Measurements from ENCODE around the gene CA7. TPM values are rescaled to one million over a fixed set of nuclear protein-coding genes. Genes with fewer than 3 reads are reported as not detected.
A peak's percentile ranks its signal among the peaks of the same experiment; 100 is the strongest.

The CA7 gene
- total and polyA plus RNA-seq, 4 donors, result 12.8 TPM; not detected in 3

DNA sequence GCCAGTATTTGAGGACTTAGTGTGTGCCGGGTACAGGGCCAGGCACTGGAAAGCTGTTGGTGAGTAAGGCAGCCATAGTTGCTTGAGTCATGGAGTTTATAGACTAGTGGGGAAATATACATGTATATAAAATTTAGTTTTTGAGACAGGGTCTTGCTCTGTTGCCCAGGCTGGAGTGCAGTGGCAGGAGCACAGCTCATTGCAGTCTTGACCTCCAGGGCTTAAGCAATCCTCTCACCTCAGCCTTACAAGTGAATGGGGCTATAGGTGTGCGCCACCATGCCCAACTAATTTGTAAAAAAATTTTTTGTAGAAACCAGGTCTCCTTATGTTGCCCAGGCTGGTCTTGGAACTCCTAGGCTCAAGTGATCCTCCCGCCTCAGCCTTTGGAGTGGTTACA, 38.5 kb downstream of the CA7 start:
- intact Hi-C loops (cut with DNase I), result no loop called here
- Histone ChIP-seq H3K27me3 (ENCODE audit: control insufficient read depth in 1 of 2, insufficient read depth in 2 of 2, low read length in 1 of 2) (no peaks in the 10 kb centered on the region), H3K9me3 (ENCODE audit: control insufficient read depth, low read length) (no peaks in the 10 kb centered on the region), H3K4me3 (ENCODE audit: low read length in 2 of 2) (no peak overlapping the region), H3K4me1 (ENCODE audit: control insufficient read depth in 1 of 2, insufficient read depth in 2 of 2, low read length in 2 of 2) (no peaks in the 10 kb centered on the region), H3K36me3 (ENCODE audit: control insufficient read depth in 1 of 2, insufficient read depth in 2 of 2, low read length in 1 of 2) (peaks cover 0 to 4% of the 10 kb centered on the region in 2 donors), H3K27ac (ENCODE audit: low read depth in 1 of 2, low read length in 2 of 2) (no peak overlapping the region)
- ATAC-seq (ENCODE audit: low FRiP score) (no peak), DNase-seq (peak in 1 of 2 donors; percentile 47)
- 96 to 98% methylated on average over 3 of the region's 3 CpGs for WGBS, 2 donors

DNA sequence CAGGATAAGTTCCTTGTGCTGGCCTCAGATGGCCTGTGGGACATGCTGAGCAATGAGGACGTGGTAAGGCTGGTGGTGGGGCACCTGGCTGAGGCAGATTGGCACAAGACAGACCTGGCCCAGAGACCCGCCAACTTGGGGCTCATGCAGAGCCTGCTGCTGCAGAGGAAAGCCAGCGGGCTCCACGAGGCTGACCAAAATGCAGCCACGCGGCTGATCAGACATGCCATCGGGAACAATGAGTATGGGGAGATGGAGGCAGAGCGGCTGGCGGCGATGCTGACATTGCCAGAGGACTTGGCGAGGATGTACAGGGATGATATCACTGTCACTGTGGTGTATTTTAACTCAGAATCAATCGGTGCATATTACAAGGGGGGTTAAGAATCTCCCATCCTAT, 41.3 kb downstream of the CA7 start:
- H3K27me3 ChIP-seq (ENCODE audit: control insufficient read depth in 1 of 2, insufficient read depth in 2 of 2, low read length in 1 of 2), result no peaks in the 10 kb centered on the region
- H3K4me1 ChIP-seq (ENCODE audit: control insufficient read depth in 1 of 2, insufficient read depth in 2 of 2, low read length in 2 of 2), result no peaks in the 10 kb centered on the region
- no peak for ATAC-seq (ENCODE audit: low FRiP score)
- H3K36me3 ChIP-seq (ENCODE audit: control insufficient read depth in 1 of 2, insufficient read depth in 2 of 2, low read length in 1 of 2), result peaks cover 0 to 4% of the 10 kb centered on the region in 2 donors
- peak in 1 of 2 donors; percentile 59 for DNase-seq
- WGBS, 2 donors, result 91 to 94% methylated on average over 12 of the region's 12 CpGs
- no peak overlapping the region for H3K27ac ChIP-seq (ENCODE audit: low read depth in 1 of 2, low read length in 2 of 2)
- no peak overlapping the region for H3K4me3 ChIP-seq (ENCODE audit: low read length in 2 of 2)
- H3K9me3 ChIP-seq (ENCODE audit: control insufficient read depth, low read length), result no peaks in the 10 kb centered on the region
- intact Hi-C loops (cut with DNase I), result no loop called here

- 37 to 56% methylated on average over 2 of the region's 2 CpGs for whole genome bisulfite sequencing, 2 donors
- H3K4me3 ChIP-seq (ENCODE audit: low read length in 2 of 2), result no peak overlapping the region
- no peaks in the 10 kb centered on the region for H3K27me3 ChIP-seq (ENCODE audit: control insufficient read depth in 1 of 2, insufficient read depth in 2 of 2, low read length in 1 of 2)
- H3K9me3 ChIP-seq (ENCODE audit: control insufficient read depth, low read length), result no peaks in the 10 kb centered on the region
- ATAC-seq (ENCODE audit: low FRiP score), result no peak
- no peak overlapping the region for H3K27ac ChIP-seq (ENCODE audit: low read depth in 1 of 2, low read length in 2 of 2)
- no peaks in the 10 kb centered on the region for H3K4me1 ChIP-seq (ENCODE audit: control insufficient read depth in 1 of 2, insufficient read depth in 2 of 2, low read length in 2 of 2)
- DNase-seq, result no peak
- H3K36me3 ChIP-seq (ENCODE audit: control insufficient read depth in 1 of 2, insufficient read depth in 2 of 2, low read length in 1 of 2), result peaks cover 0 to 4% of the 10 kb centered on the region in 2 donors
- intact Hi-C loops (cut with DNase I), result no loop called here
These were observed 42.1 kb downstream of the CA7 start for GRCh38 chr16:66886321-66886720.

DNA sequence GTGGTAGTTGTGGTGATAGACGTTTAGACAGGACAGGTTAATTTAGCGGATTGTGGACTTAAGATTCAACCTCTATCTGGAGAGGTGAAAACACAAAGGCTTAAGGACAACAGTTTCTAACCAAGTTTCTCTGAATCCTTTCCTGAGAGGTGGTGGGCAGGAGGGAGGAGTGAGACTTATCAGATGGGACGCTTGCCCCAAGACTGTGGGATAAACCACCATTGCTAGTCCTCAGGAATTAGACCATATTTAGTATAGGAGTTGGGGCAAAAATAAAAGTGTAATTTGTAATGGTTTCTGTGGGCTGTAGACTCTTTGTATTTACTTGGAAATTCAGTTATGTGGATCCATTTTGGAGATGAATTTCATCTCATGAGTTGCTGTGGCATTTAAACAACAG, 42.7 kb downstream of the CA7 start:
- Histone ChIP-seq H3K9me3 (ENCODE audit: control insufficient read depth, low read length) (no peaks in the 10 kb centered on the region), H3K4me3 (ENCODE audit: low read length in 2 of 2) (no peak overlapping the region), H3K27me3 (ENCODE audit: control insufficient read depth in 1 of 2, insufficient read depth in 2 of 2, low read length in 1 of 2) (no peaks in the 10 kb centered on the region), H3K27ac (ENCODE audit: low read depth in 1 of 2, low read length in 2 of 2) (no peak overlapping the region), H3K4me1 (ENCODE audit: control insufficient read depth in 1 of 2, insufficient read depth in 2 of 2, low read length in 2 of 2) (no peaks in the 10 kb centered on the region), H3K36me3 (ENCODE audit: control insufficient read depth in 1 of 2, insufficient read depth in 2 of 2, low read length in 1 of 2) (peaks cover 0 to 4% of the 10 kb centered on the region in 2 donors)
- WGBS, 2 donors, result 57 to 72% methylated on average over 3 of the region's 3 CpGs
- ATAC-seq (ENCODE audit: low FRiP score) (no peak), DNase-seq (no peak)
- intact Hi-C loops (cut with DNase I), result no loop called here

- intact Hi-C loops (cut with DNase I), result no loop called here
- Histone ChIP-seq H3K36me3 (ENCODE audit: control insufficient read depth in 1 of 2, insufficient read depth in 2 of 2, low read length in 1 of 2) (peaks cover 0 to 4% of the 10 kb centered on the region in 2 donors), H3K4me3 (ENCODE audit: low read length in 2 of 2) (no peak overlapping the region), H3K27me3 (ENCODE audit: control insufficient read depth in 1 of 2, insufficient read depth in 2 of 2, low read length in 1 of 2) (no peaks in the 10 kb centered on the region), H3K27ac (ENCODE audit: low read depth in 1 of 2, low read length in 2 of 2) (no peak overlapping the region), H3K9me3 (ENCODE audit: control insufficient read depth, low read length) (no peaks in the 10 kb centered on the region), H3K4me1 (ENCODE audit: control insufficient read depth in 1 of 2, insufficient read depth in 2 of 2, low read length in 2 of 2) (no peaks in the 10 kb centered on the region)
- DNase-seq (peak in 1 of 2 donors; percentile 5), ATAC-seq (ENCODE audit: low FRiP score) (no peak)
- 91 to 92% methylated on average over 6 of the region's 6 CpGs for WGBS, 2 donors
These were observed 44.7 kb downstream of the CA7 start for GRCh38 chr16:66888647-66889615.

GRCh38 chr16:66889622-66890021, 45.4 kb downstream of the CA7 start:
- H3K4me3 ChIP-seq (ENCODE audit: low read length in 2 of 2), result no peak overlapping the region
- WGBS, 2 donors, result 52 to 65% methylated on average over 4 of the region's 4 CpGs
- no peaks in the 10 kb centered on the region for H3K9me3 ChIP-seq (ENCODE audit: control insufficient read depth, low read length)
- H3K4me1 ChIP-seq (ENCODE audit: control insufficient read depth in 1 of 2, insufficient read depth in 2 of 2, low read length in 2 of 2), result no peaks in the 10 kb centered on the region
- peaks cover 0 to 4% of the 10 kb centered on the region in 2 donors for H3K36me3 ChIP-seq (ENCODE audit: control insufficient read depth in 1 of 2, insufficient read depth in 2 of 2, low read length in 1 of 2)
- H3K27ac ChIP-seq (ENCODE audit: low read depth in 1 of 2, low read length in 2 of 2), result no peak overlapping the region
- ATAC-seq (ENCODE audit: low FRiP score) (no peak), DNase-seq (peak in 1 of 2 donors; percentile 15)
- H3K27me3 ChIP-seq (ENCODE audit: control insufficient read depth in 1 of 2, insufficient read depth in 2 of 2, low read length in 1 of 2), result no peaks in the 10 kb centered on the region
- intact Hi-C loops (cut with DNase I), result loop anchor here in 1 of 2 donors (10.0 kb wide), 2 partner anchors 265 to 295 kb away; partner anchors contain the start of genes B3GNT9, FBXL8, MATCAP1 and TRADD

- Histone ChIP-seq H3K27me3 (ENCODE audit: control insufficient read depth in 1 of 2, insufficient read depth in 2 of 2, low read length in 1 of 2) (no peaks in the 10 kb centered on the region), H3K9me3 (ENCODE audit: control insufficient read depth, low read length) (no peaks in the 10 kb centered on the region), H3K36me3 (ENCODE audit: control insufficient read depth in 1 of 2, insufficient read depth in 2 of 2, low read length in 1 of 2) (no peaks in the 10 kb centered on the region), H3K4me1 (ENCODE audit: control insufficient read depth in 1 of 2, insufficient read depth in 2 of 2, low read length in 2 of 2) (no peaks in the 10 kb centered on the region), H3K4me3 (ENCODE audit: low read length in 2 of 2) (no peak overlapping the region), H3K27ac (ENCODE audit: low read depth in 1 of 2, low read length in 2 of 2) (no peak overlapping the region)
- intact Hi-C loops (cut with DNase I), result loop anchor here in 1 of 2 donors (10.0 kb wide), 2 partner anchors 264 to 294 kb away; partner anchors contain the start of genes B3GNT9, FBXL8, MATCAP1 and TRADD
- DNase-seq (peak in 1 of 2 donors; percentile 16), ATAC-seq (ENCODE audit: low FRiP score) (no peak)
- WGBS, 2 donors, result 78 to 85% methylated on average over 2 of the region's 2 CpGs
These were observed 46.6 kb downstream of the CA7 start for GRCh38 chr16:66890799-66891198.

- no peak overlapping the region for H3K27ac ChIP-seq (ENCODE audit: low read depth in 1 of 2, low read length in 2 of 2)
- H3K4me1 ChIP-seq (ENCODE audit: control insufficient read depth in 1 of 2, insufficient read depth in 2 of 2, low read length in 2 of 2), result no peaks in the 10 kb centered on the region
- no peaks in the 10 kb centered on the region for H3K9me3 ChIP-seq (ENCODE audit: control insufficient read depth, low read length)
- no peaks in the 10 kb centered on the region for H3K27me3 ChIP-seq (ENCODE audit: control insufficient read depth in 1 of 2, insufficient read depth in 2 of 2, low read length in 1 of 2)
- ATAC-seq (ENCODE audit: low FRiP score) (no peak), DNase-seq (peak in 1 of 2 donors; percentile 36)
- no peak overlapping the region for H3K4me3 ChIP-seq (ENCODE audit: low read length in 2 of 2)
- H3K36me3 ChIP-seq (ENCODE audit: control insufficient read depth in 1 of 2, insufficient read depth in 2 of 2, low read length in 1 of 2), result no peaks in the 10 kb centered on the region
- intact Hi-C loops (cut with DNase I), result loop anchor here in 1 of 2 donors (10.0 kb wide), 2 partner anchors 263 to 293 kb away; partner anchors contain the start of genes B3GNT9, FBXL8, MATCAP1 and TRADD
- 78 to 80% methylated on average over 4 of the region's 4 CpGs for WGBS, 2 donors
These were observed 47.1 kb downstream of the CA7 start for GRCh38 chr16:66891360-66891759.

Measured in aorta (tissue), 5 donors.